A673 (cell line): ENCODE results near the gene OLFML1.

Source experiments
- EZH2 ChIP-seq: fragments of 200-600 bp; sonication (generic); IDR thresholded peaks from 2 replicates; pipeline ENCODE4 v1.6.1; 2017; ENCODE audit warnings: borderline replicate concordance, low read depth, mild to moderate bottlenecking, mixed read lengths, antibody characterized with exemption, low read length; ENCODE audit not compliant: poor library complexity, severe bottlenecking
- TF ChIP-seq, protein P1 (sequence below): fragments of 300-800, 200-600 bp; sonication (generic); conservative IDR thresholded peaks from 2 replicates; pipeline ENCODE4 v1.5.1; 2017; ENCODE audit warnings: low read depth, mild to moderate bottlenecking, antibody characterized with exemption, low read length, moderate library complexity, mixed read lengths

GRCh38 chr11:7527029-7527428, 41.7 kb downstream of the OLFML1 start:
- TF ChIP-seq, protein P1, sequence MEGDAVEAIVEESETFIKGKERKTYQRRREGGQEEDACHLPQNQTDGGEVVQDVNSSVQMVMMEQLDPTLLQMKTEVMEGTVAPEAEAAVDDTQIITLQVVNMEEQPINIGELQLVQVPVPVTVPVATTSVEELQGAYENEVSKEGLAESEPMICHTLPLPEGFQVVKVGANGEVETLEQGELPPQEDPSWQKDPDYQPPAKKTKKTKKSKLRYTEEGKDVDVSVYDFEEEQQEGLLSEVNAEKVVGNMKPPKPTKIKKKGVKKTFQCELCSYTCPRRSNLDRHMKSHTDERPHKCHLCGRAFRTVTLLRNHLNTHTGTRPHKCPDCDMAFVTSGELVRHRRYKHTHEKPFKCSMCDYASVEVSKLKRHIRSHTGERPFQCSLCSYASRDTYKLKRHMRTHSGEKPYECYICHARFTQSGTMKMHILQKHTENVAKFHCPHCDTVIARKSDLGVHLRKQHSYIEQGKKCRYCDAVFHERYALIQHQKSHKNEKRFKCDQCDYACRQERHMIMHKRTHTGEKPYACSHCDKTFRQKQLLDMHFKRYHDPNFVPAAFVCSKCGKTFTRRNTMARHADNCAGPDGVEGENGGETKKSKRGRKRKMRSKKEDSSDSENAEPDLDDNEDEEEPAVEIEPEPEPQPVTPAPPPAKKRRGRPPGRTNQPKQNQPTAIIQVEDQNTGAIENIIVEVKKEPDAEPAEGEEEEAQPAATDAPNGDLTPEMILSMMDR: no peak
- TF ChIP-seq EZH2: no peak
